Measurements from ENCODE around the gene APBA1. TPM values are rescaled to one million over a fixed set of nuclear protein-coding genes. Genes with fewer than 3 reads are reported as not detected.
A peak's percentile ranks its signal among the peaks of the same experiment; 100 is the strongest.

The APBA1 gene
- polyA plus RNA-seq, 1 donor (not counting 4 experiments of a cell fraction or from before 2014, with no cell fraction given), result 0.66 TPM

- Histone ChIP-seq H2AFZ (ENCODE audit: control insufficient read depth, low read length) (no peak overlapping the region), H3K27me3 (ENCODE audit: control insufficient read depth, extremely low read depth, insufficient read depth, low read length) (no peaks in the 10 kb centered on the region), H3K4me3 (ENCODE audit: control insufficient read depth in 2 of 3, extremely low read depth in 1 of 3, insufficient read depth in 2 of 3, low read depth in 1 of 3, low read length in 3 of 3) (no peak overlapping the region), H3K4me2 (ENCODE audit: control insufficient read depth, extremely low read depth, insufficient read depth, low read depth, low read length) (no peak overlapping the region), H3K4me1 (ENCODE audit: control insufficient read depth, extremely low read depth, insufficient read depth, low read length) (no peaks in the 10 kb centered on the region), H4K20me1 (ENCODE audit: control insufficient read depth, extremely low read depth, insufficient read depth, low read length) (no peaks in the 10 kb centered on the region), H3K9me3 (ENCODE audit: control insufficient read depth, low read depth, low read length) (no peaks in the 10 kb centered on the region), H3K9ac (ENCODE audit: control insufficient read depth, extremely low read depth, insufficient read depth, low read length) (no peak overlapping the region), H3K79me2 (ENCODE audit: control insufficient read depth, insufficient read depth, low read length) (no peaks in the 10 kb centered on the region), H3K36me3 (ENCODE audit: control insufficient read depth in 2 of 2, extremely low read depth in 1 of 2, insufficient read depth in 2 of 2, low read length in 2 of 2) (no peaks in the 10 kb centered on the region), H3K9me1 (ENCODE audit: control insufficient read depth, extremely low read depth, insufficient read depth, low read length) (no peaks in the 10 kb centered on the region), H3K27ac (ENCODE audit: control insufficient read depth, insufficient read depth, low read length) (no peak overlapping the region)
- dilution Hi-C loops (cut with MboI; ENCODE audit: extremely low pct_ligation_motif_present, low sequenced_read_pairs), result loop anchor here (25.0 kb wide), 1 partner anchor 93 kb away; no protein-coding TSS in a partner anchor
- DNase-seq (ENCODE audit: low read depth, low spot score), result no peak
- FAIRE-seq, result no peak
- no peak for TF ChIP-seq CTCF (optimal IDR thresholded peaks at IDR 0.05 in 1 of 3, IDR thresholded peaks at IDR 0.05 in 1 of 3, conservative IDR thresholded peaks at IDR 0.05 in 1 of 3; ENCODE audit: extremely low read depth in 1 of 3, insufficient read depth in 2 of 3, low read length in 3 of 3)
- TF ChIP-seq EZH2 (IDR thresholded peaks at IDR 0.05; ENCODE audit: low read length), result no peak
Observed at GRCh38 chr9:69444021-69444420, 228.2 kb downstream of the APBA1 start.

GRCh38 chr9:69443178-69443577, 229.0 kb downstream of the APBA1 start:
- dilution Hi-C loops (cut with MboI; ENCODE audit: extremely low pct_ligation_motif_present, low sequenced_read_pairs), result loop anchor here (25.0 kb wide), 1 partner anchor 94 kb away; no protein-coding TSS in a partner anchor
- Histone ChIP-seq H3K4me1 (ENCODE audit: control insufficient read depth, extremely low read depth, insufficient read depth, low read length) (no peaks in the 10 kb centered on the region), H2AFZ (ENCODE audit: control insufficient read depth, low read length) (no peak overlapping the region), H3K4me3 (ENCODE audit: control insufficient read depth in 2 of 3, extremely low read depth in 1 of 3, insufficient read depth in 2 of 3, low read depth in 1 of 3, low read length in 3 of 3) (no peak overlapping the region), H3K36me3 (ENCODE audit: control insufficient read depth in 2 of 2, extremely low read depth in 1 of 2, insufficient read depth in 2 of 2, low read length in 2 of 2) (no peaks in the 10 kb centered on the region), H3K79me2 (ENCODE audit: control insufficient read depth, insufficient read depth, low read length) (no peaks in the 10 kb centered on the region), H3K27ac (ENCODE audit: control insufficient read depth, insufficient read depth, low read length) (no peak overlapping the region), H3K4me2 (ENCODE audit: control insufficient read depth, extremely low read depth, insufficient read depth, low read depth, low read length) (no peak overlapping the region), H3K9me1 (ENCODE audit: control insufficient read depth, extremely low read depth, insufficient read depth, low read length) (no peaks in the 10 kb centered on the region), H4K20me1 (ENCODE audit: control insufficient read depth, extremely low read depth, insufficient read depth, low read length) (no peaks in the 10 kb centered on the region), H3K27me3 (ENCODE audit: control insufficient read depth, extremely low read depth, insufficient read depth, low read length) (no peaks in the 10 kb centered on the region), H3K9ac (ENCODE audit: control insufficient read depth, extremely low read depth, insufficient read depth, low read length) (no peak overlapping the region), H3K9me3 (ENCODE audit: control insufficient read depth, low read depth, low read length) (no peaks in the 10 kb centered on the region)
- TF ChIP-seq EZH2 (IDR thresholded peaks at IDR 0.05; ENCODE audit: low read length) (no peak), CTCF (optimal IDR thresholded peaks at IDR 0.05 in 1 of 3, IDR thresholded peaks at IDR 0.05 in 1 of 3, conservative IDR thresholded peaks at IDR 0.05 in 1 of 3; ENCODE audit: extremely low read depth in 1 of 3, insufficient read depth in 2 of 3, low read length in 3 of 3) (peak in 1 of 3 experiments; percentile 14)
- no peak for FAIRE-seq
- no peak for DNase-seq (ENCODE audit: low read depth, low spot score)

All from keratinocyte (primary cell).